Testis (tissue), 3 donors: ENCODE results near the gene PIAS4. TPM values are rescaled to one million over a fixed set of nuclear protein-coding genes. Genes with fewer than 3 reads are reported as not detected.

Experiments
- DNase-seq: peaks from one replicate; pipeline ENCODE4 v3.0.0-alpha.2; 2019
- H3K27ac ChIP-seq, 2 donors: fragments of 200-600 bp; sonication (generic); one replicate each; pipeline ENCODE4 v1.5.1; 2019
- H3K27me3 ChIP-seq: fragments of 200-600 bp; sonication (generic); one replicate; pipeline ENCODE4 v1.5.1; 2019
- H3K36me3 ChIP-seq: fragments of 200-600 bp; sonication (generic); one replicate; pipeline ENCODE4 v1.5.1; 2017; ENCODE audit warnings: low read depth; ENCODE audit errors: missing control alignments
- H3K4me1 ChIP-seq: fragments of 200-600 bp; sonication (generic); one replicate; pipeline ENCODE4 v1.5.1; 2019
- H3K4me3 ChIP-seq, 2 donors: fragments of 200-600 bp; sonication (generic); one replicate each; pipeline ENCODE4 v1.5.1; 2017 to 2019
- H3K9me3 ChIP-seq: fragments of 200-600 bp; sonication (generic); one replicate; pipeline ENCODE4 v1.5.1; 2017
- POLR2A ChIP-seq: fragments of 450-650 bp; IDR thresholded peaks from one replicate; pipeline ENCODE4 v1.6.1; 2017; ENCODE audit warnings: antibody characterized with exemption, mild to moderate bottlenecking, moderate library complexity
- WGBS, 2 donors: methylation state at CpG; one replicate each; pipeline ENCODE4 v1.1.5; 2018; 5-methylcytosine and 5-hydroxymethylcytosine counted together
- intact Hi-C: fragments of 100-400 bp; cut with DNase I; formaldehyde crosslinking; loops from one replicate; pipeline ENCODE4 v1.15.1; 2023; ENCODE audit warnings: low total_unique reads
- polyA plus RNA-seq: library from polyadenylated mRNA; stranded (reverse); fragments of 350-450 nt; fragmentation: Illumina TruSeq; extraction: RNeasy Lipid Tissue Mini Kit (QIAGEN cat#74804); gene quantifications from one replicate; pipeline ENCODE4 v1.2.3, GENCODE V29; 2014; ENCODE audit warnings: low read depth, low replicate concordance; ENCODE audit not compliant: insufficient read depth
- total RNA-seq, 2 donors: library from RNA; depleted of rRNA; stranded (reverse); fragments of >200 nt; gene quantifications; one replicate each; pipeline ENCODE4 v1.2.3, GENCODE V29; 2016
- TF ChIP-seq, protein P1 (sequence below), 3 experiments: fragments of 450-650 bp in 2 of 3; fragments of 200-600 bp in 1 of 3; sonication (generic) in 1 of 3; IDR thresholded peaks; one replicate each; pipeline ENCODE4 v1.5.1; 2016 to 2019; ENCODE audit warnings: antibody characterized with exemption in 3 of 3, mild to moderate bottlenecking in 2 of 3, moderate library complexity in 1 of 3

PIAS4 gene
- total and polyA plus RNA-seq, 3 donors from 2014 or later, result 89.1 to 142 (median 94.5) TPM

DNA sequence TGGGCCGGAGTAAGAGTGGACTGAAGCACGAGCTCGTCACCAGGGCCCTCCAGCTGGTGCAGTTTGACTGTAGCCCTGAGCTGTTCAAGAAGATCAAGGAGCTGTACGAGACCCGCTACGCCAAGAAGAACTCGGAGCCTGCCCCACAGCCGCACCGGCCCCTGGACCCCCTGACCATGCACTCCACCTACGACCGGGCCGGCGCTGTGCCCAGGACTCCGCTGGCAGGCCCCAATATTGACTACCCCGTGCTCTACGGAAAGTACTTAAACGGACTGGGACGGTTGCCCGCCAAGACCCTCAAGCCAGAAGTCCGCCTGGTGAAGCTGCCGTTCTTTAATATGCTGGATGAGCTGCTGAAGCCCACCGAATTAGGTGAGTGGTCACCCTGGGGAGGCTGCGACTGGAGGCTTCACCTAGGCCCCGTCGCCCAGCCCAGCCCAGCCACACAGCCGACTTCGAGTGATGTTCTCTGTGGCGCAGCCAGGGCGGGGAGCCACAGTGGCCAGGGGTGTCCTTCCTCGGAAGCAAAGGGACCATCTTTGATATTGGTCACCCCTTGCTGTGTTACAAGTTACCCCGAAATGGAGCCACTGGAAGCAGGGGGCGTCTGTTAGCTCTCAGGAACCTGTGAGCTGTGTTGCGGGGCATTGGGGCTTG is 5.6 kb downstream of the PIAS4 start:
- intact Hi-C loops, result no loop called here
- peaks cover 64% of the 10 kb centered on the region for H3K4me1 ChIP-seq

DNA sequence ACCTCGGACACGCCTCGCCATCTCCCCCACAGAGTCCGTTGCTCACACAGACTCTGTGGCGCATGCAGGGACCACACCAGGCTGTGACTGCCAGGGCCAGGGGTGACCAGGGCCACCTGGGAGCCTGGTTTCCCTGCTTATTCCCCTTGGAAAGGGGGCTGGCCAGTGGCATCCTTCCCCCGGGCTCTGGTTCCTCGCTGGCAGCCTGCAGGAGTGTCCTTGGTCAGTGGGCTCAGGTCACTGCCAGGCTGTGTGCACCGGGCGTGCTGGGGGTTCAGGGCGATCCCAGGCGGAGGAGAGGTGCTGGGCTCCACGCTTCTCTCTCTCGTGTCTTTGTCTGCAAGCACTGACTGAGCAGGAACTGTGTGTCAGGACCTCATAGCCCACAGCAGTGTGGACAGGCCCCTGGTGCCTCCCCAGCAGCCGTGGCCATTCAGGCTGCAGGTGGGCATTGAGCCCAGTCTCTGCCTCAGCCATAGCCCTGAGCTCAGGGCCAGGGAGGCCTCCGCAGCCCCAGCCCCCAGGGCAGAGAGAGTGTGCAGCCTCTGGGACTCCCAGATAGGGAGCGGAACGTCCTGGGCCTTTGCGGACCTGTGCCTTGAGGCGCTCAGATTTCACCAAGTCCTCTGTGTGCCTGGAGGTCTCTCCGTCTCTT is 6.5 kb downstream of the PIAS4 start:
- H3K36me3 ChIP-seq, result no peaks in the 10 kb centered on the region
- no peak overlapping the region for H3K4me3 ChIP-seq
- no peak for TF ChIP-seq POLR2A
- TF ChIP-seq, protein P1, sequence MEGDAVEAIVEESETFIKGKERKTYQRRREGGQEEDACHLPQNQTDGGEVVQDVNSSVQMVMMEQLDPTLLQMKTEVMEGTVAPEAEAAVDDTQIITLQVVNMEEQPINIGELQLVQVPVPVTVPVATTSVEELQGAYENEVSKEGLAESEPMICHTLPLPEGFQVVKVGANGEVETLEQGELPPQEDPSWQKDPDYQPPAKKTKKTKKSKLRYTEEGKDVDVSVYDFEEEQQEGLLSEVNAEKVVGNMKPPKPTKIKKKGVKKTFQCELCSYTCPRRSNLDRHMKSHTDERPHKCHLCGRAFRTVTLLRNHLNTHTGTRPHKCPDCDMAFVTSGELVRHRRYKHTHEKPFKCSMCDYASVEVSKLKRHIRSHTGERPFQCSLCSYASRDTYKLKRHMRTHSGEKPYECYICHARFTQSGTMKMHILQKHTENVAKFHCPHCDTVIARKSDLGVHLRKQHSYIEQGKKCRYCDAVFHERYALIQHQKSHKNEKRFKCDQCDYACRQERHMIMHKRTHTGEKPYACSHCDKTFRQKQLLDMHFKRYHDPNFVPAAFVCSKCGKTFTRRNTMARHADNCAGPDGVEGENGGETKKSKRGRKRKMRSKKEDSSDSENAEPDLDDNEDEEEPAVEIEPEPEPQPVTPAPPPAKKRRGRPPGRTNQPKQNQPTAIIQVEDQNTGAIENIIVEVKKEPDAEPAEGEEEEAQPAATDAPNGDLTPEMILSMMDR (IDR thresholded peaks at IDR 0.05), result no peak
- intact Hi-C loops, result no loop called here
- 50 to 61% methylated on average over 8 to 20 of the region's 20 CpGs for WGBS, 2 donors
- no peaks in the 10 kb centered on the region for H3K9me3 ChIP-seq
- peak overlapping the region; percentile 66 to 74 for H3K27ac ChIP-seq
- peaks cover 57% of the 10 kb centered on the region for H3K4me1 ChIP-seq
- H3K27me3 ChIP-seq, result no peaks in the 10 kb centered on the region
- peak; percentile 67 for DNase-seq

More for the DNA sequence above, 5.6 kb downstream of the PIAS4 start:
- TF ChIP-seq POLR2A, result no peak
- TF ChIP-seq, protein P1 (IDR thresholded peaks at IDR 0.05), result no peak
- no peak overlapping the region for H3K4me3 ChIP-seq
- H3K9me3 ChIP-seq, result no peaks in the 10 kb centered on the region
- no peaks in the 10 kb centered on the region for H3K27me3 ChIP-seq
- H3K27ac ChIP-seq, result no peak overlapping the region
- 95 to 96% methylated on average over 17 to 33 of the region's 33 CpGs for WGBS, 2 donors
- no peaks in the 10 kb centered on the region for H3K36me3 ChIP-seq
- no peak for DNase-seq

DNA sequence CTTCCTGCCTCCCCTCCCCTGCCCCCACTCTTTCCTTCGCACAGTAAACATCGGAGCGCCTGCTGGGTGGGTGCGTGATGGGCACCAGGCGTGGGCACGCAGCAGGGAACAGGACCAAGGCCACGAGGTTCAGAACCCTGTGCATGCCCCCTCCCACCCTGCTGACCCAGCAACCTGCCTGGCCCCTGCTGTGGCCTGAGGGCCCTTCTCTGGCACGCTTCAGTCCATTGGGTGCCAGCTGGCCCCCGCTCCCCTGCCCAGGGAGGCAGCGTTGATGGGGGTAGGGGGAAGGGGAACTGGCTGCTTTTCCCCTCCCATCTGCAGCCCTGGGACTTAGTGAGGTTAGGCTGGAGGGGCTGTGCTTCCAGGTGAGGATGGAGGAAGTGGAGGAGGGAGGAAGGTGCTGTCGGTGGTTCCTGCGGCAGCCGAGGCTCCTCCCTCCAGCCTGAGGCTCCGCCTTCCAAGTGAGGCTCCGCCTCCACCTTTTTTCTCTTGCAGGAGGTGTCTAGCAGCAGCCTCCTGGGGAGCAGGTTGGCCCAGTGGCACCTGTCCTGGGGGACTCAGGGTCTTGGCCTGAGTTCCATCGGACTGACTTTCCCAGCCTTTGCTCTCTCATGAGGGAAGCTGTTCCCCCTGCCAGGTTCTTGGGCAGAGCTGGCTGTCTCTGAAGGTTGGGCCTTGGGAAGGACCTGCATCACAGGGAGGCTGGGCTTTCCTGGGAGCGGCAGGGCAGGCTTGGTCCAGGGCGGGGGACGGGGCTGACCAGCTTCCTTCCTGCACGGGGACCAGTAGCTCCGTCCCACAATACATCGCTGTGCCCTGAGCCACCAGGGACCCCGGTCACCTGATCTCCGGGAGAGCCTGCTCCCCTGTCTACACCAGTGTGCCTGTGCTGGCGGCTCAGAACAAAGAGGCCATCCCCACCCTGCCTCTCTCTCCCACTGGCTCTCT is 7.3 kb downstream of the PIAS4 start:
- H3K9me3 ChIP-seq, result no peaks in the 10 kb centered on the region
- peak overlapping the region; percentile 66 to 74 for H3K27ac ChIP-seq
- H3K4me1 ChIP-seq, result peaks cover 57% of the 10 kb centered on the region
- no peak overlapping the region for H3K4me3 ChIP-seq
- peak; percentile 33 for DNase-seq
- no peak for TF ChIP-seq POLR2A
- WGBS, 2 donors, result 41 to 69% methylated on average over 13 to 25 of the region's 25 CpGs
- H3K27me3 ChIP-seq, result no peaks in the 10 kb centered on the region
- no peaks in the 10 kb centered on the region for H3K36me3 ChIP-seq
- intact Hi-C loops, result no loop called here

GRCh38 chr19:4015705-4016402 is 8.3 kb downstream of the PIAS4 start:
- H3K36me3 ChIP-seq, result no peaks in the 10 kb centered on the region
- H3K4me3 ChIP-seq, result no peak overlapping the region
- H3K27ac ChIP-seq, result peak overlapping the region; percentile 66 to 74
- intact Hi-C loops, result no loop called here
- no peaks in the 10 kb centered on the region for H3K27me3 ChIP-seq
- 31 to 48% methylated on average over 18 to 36 of the region's 37 CpGs for WGBS, 2 donors
- H3K4me1 ChIP-seq, result peaks cover 56% of the 10 kb centered on the region
- DNase-seq, result peak; percentile 65
- H3K9me3 ChIP-seq, result no peaks in the 10 kb centered on the region
- no peak for TF ChIP-seq POLR2A
- TF ChIP-seq, protein P1 (IDR thresholded peaks at IDR 0.05), result no peak
